Neural progenitor cell (in vitro differentiated cells): ENCODE measurements around the gene ANKMY1. TPM values are rescaled to one million over a fixed set of nuclear protein-coding genes. Genes with fewer than 3 reads are reported as not detected.

Source experiments
- DNase-seq: peaks from one replicate; pipeline ENCODE4 v3.0.0-alpha.2; 2016; ENCODE audit warnings: low spot score
- H2AFZ ChIP-seq: fragments of 200-600 bp; sonication (generic); replicated peaks from 2 replicates; pipeline ENCODE4 v1.6.1; 2016; ENCODE audit warnings: antibody characterized with exemption
- H3F3A ChIP-seq: fragments of 200-600 bp; sonication (generic); 2 replicates; pipeline ENCODE4 v1.6.1; 2016; ENCODE audit warnings: antibody characterized with exemption, low read depth
- H3K27ac ChIP-seq: fragments of 200-600 bp; sonication (generic); 2 replicates; pipeline ENCODE4 v1.5.1; 2016; ENCODE audit warnings: mild to moderate bottlenecking
- H3K27me3 ChIP-seq: fragments of 200-600 bp; sonication (generic); 2 replicates; pipeline ENCODE4 v1.6.1; 2016; ENCODE audit warnings: mild to moderate bottlenecking, moderate library complexity
- H3K36me3 ChIP-seq: fragments of 200-600 bp; sonication (generic); 2 replicates; pipeline ENCODE4 v1.5.1; 2016
- H3K4me1 ChIP-seq: fragments of 200-600 bp; sonication (generic); 2 replicates; pipeline ENCODE4 v1.6.1; 2016; ENCODE audit warnings: mixed run types
- H3K4me2 ChIP-seq: fragments of 200-600 bp; sonication (generic); 2 replicates; pipeline ENCODE4 v1.6.1; 2016
- H3K4me3 ChIP-seq: fragments of 200-600 bp; sonication (generic); 2 replicates; pipeline ENCODE4 v1.5.1; 2016
- H3K79me2 ChIP-seq: fragments of 200-600 bp; sonication (generic); 2 replicates; pipeline ENCODE4 v1.6.1; 2016; ENCODE audit warnings: low read depth
- H3K9ac ChIP-seq: fragments of 200-600 bp; sonication (generic); 2 replicates; pipeline ENCODE4 v1.6.1; 2016
- H3K9me3 ChIP-seq: fragments of 200-600 bp; sonication (generic); 2 replicates; pipeline ENCODE4 v1.5.1; 2016; ENCODE audit warnings: low read depth
- H4K20me1 ChIP-seq: fragments of 200-600 bp; sonication (generic); 2 replicates; pipeline ENCODE4 v1.6.1; 2016; ENCODE audit warnings: low read depth
- H3K27ac Mint-ChIP-seq: 3 replicates; pipeline ENCODE4 v1.8.0; 2021; ENCODE audit warnings: mixed read lengths
- H3K27me3 Mint-ChIP-seq: 2 replicates; pipeline ENCODE4 v1.8.0; 2022; ENCODE audit warnings: low read depth, mild to moderate bottlenecking, inconsistent platforms, moderate library complexity, mixed read lengths; ENCODE audit not compliant: insufficient read depth
- H3K36me3 Mint-ChIP-seq: 3 replicates; pipeline ENCODE4 v1.8.0; 2021; ENCODE audit warnings: mixed read lengths
- H3K4me1 Mint-ChIP-seq: 3 replicates; pipeline ENCODE4 v1.8.0; 2021; ENCODE audit warnings: mixed read lengths
- H3K4me3 Mint-ChIP-seq: 3 replicates; pipeline ENCODE4 v1.8.0; 2021; ENCODE audit warnings: mild to moderate bottlenecking, moderate library complexity, mixed read lengths
- H3K9me3 Mint-ChIP-seq: 3 replicates; pipeline ENCODE4 v1.8.0; 2020; ENCODE audit warnings: mixed read lengths
- EZH2 ChIP-seq: fragments of 200-600 bp; sonication (generic); IDR thresholded peaks from 2 replicates; pipeline ENCODE4 v1.6.1; 2017; ENCODE audit warnings: antibody characterized with exemption, mild to moderate bottlenecking, moderate library complexity
- EZH2phosphoT487 ChIP-seq: fragments of 200-600 bp; sonication (generic); IDR thresholded peaks from 2 replicates; pipeline ENCODE4 v1.6.1; 2017; ENCODE audit warnings: antibody characterized with exemption
- total RNA-seq: library from RNA; depleted of rRNA; stranded (reverse); fragments of >200 nt; gene quantifications from 2 replicates; pipeline ENCODE4 v1.2.3, GENCODE V29; 2015; ENCODE audit warnings: low replicate concordance
- TF ChIP-seq, protein P1 (sequence below): fragments of 200-600 bp; sonication (generic); IDR thresholded peaks from 2 replicates; pipeline ENCODE4 v1.5.1; 2017; ENCODE audit warnings: antibody characterized with exemption, mild to moderate bottlenecking

The ANKMY1 gene
- total RNA-seq, 1 donor from 2014 or later: 4.2 TPM

GRCh38 chr2:240502059-240502429 lies 55.7 kb downstream of the ANKMY1 start:
- Mint-ChIP-seq H3K27ac (no peak overlapping the region), H3K4me1 (no peaks in the 10 kb centered on the region), H3K4me3 (no peak overlapping the region), H3K36me3 (no peaks in the 10 kb centered on the region), H3K9me3 (no peaks in the 10 kb centered on the region), H3K27me3 (peaks cover 2% of the 10 kb centered on the region)
- no peak overlapping the region for H3K9ac ChIP-seq
- H3K27ac ChIP-seq: no peak overlapping the region
- no peaks in the 10 kb centered on the region for H3K36me3 ChIP-seq
- no peak for DNase-seq
- no peaks in the 10 kb centered on the region for H3K4me1 ChIP-seq
- H2AFZ ChIP-seq: no peak overlapping the region
- no peaks in the 10 kb centered on the region for H3K27me3 ChIP-seq
- H3K79me2 ChIP-seq: no peaks in the 10 kb centered on the region
- no peak overlapping the region for H3K4me2 ChIP-seq
- H4K20me1 ChIP-seq: no peaks in the 10 kb centered on the region
- no peaks in the 10 kb centered on the region for H3F3A ChIP-seq
- H3K9me3 ChIP-seq: no peaks in the 10 kb centered on the region
- H3K4me3 ChIP-seq: no peak overlapping the region
- no peak for TF ChIP-seq EZH2
- TF ChIP-seq EZH2phosphoT487: no peak
- TF ChIP-seq, protein P1, sequence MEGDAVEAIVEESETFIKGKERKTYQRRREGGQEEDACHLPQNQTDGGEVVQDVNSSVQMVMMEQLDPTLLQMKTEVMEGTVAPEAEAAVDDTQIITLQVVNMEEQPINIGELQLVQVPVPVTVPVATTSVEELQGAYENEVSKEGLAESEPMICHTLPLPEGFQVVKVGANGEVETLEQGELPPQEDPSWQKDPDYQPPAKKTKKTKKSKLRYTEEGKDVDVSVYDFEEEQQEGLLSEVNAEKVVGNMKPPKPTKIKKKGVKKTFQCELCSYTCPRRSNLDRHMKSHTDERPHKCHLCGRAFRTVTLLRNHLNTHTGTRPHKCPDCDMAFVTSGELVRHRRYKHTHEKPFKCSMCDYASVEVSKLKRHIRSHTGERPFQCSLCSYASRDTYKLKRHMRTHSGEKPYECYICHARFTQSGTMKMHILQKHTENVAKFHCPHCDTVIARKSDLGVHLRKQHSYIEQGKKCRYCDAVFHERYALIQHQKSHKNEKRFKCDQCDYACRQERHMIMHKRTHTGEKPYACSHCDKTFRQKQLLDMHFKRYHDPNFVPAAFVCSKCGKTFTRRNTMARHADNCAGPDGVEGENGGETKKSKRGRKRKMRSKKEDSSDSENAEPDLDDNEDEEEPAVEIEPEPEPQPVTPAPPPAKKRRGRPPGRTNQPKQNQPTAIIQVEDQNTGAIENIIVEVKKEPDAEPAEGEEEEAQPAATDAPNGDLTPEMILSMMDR: no peak

GRCh38 chr2:240501531-240501991 lies 56.2 kb downstream of the ANKMY1 start:
- Histone ChIP-seq H3K4me1 (no peaks in the 10 kb centered on the region), H3K27ac (no peak overlapping the region), H2AFZ (no peak overlapping the region), H3K4me2 (no peak overlapping the region), H3F3A (no peaks in the 10 kb centered on the region), H3K9me3 (no peaks in the 10 kb centered on the region), H3K27me3 (no peaks in the 10 kb centered on the region), H3K9ac (no peak overlapping the region), H4K20me1 (no peaks in the 10 kb centered on the region), H3K36me3 (no peaks in the 10 kb centered on the region), H3K79me2 (no peaks in the 10 kb centered on the region), H3K4me3 (no peak overlapping the region)
- H3K4me1 Mint-ChIP-seq: no peaks in the 10 kb centered on the region
- no peaks in the 10 kb centered on the region for H3K9me3 Mint-ChIP-seq
- no peak overlapping the region for H3K4me3 Mint-ChIP-seq
- DNase-seq: no peak
- no peak for TF ChIP-seq EZH2
- no peak for TF ChIP-seq EZH2phosphoT487
- TF ChIP-seq, protein P1: no peak
- no peak overlapping the region for H3K27ac Mint-ChIP-seq
- H3K36me3 Mint-ChIP-seq: no peaks in the 10 kb centered on the region
- peaks cover 2% of the 10 kb centered on the region for H3K27me3 Mint-ChIP-seq

DNA sequence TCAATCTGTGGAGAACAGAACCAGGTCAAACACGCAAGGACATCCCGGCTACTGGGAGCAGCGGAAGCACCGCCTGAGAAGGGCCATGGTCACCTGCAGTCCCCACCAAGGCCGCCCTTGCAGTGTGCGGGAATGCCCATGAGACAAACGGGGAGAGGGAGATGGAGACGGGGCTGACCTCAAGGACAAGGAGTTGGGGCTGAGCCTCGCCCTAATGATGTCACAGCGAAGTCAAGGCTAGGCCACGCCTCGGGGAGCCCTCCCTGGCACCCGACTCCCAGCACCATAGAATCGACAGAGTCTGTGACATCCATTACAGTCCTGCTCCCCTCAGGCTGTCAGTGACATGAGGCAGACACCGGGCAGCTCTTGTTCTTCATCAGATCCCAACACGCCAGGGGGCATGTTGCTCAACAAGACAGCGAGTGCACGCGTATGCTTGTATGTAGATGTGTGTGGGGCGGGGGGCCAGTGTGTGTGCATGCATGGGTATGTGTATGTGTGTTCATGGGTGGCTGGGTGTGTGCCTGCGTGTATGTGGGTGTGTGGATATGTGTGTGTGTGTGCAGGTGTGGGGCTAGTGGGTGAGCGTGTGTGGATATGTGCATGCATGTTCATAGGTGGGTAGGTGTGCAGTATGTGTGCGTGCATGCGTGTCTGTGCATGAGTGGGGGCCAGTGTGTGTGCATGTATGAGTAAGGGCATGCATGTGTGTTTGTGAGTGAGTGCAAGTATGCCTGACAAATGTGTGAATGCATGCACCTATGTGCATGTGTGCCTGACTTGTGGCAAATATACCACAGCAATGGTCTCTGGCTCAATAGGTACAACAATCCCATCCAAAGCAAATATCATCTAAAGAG lies 57.0 kb downstream of the ANKMY1 start:
- H4K20me1 ChIP-seq: no peaks in the 10 kb centered on the region
- H3K79me2 ChIP-seq: no peaks in the 10 kb centered on the region
- no peaks in the 10 kb centered on the region for H3K4me1 ChIP-seq
- no peaks in the 10 kb centered on the region for H3K27me3 ChIP-seq
- no peak overlapping the region for H3K9ac ChIP-seq
- H3K4me2 ChIP-seq: no peak overlapping the region
- no peaks in the 10 kb centered on the region for H3K9me3 Mint-ChIP-seq
- peaks cover 3% of the 10 kb centered on the region for H3K36me3 Mint-ChIP-seq
- no peak overlapping the region for H3K4me3 Mint-ChIP-seq
- no peak for DNase-seq
- H2AFZ ChIP-seq: no peak overlapping the region
- peaks cover 2% of the 10 kb centered on the region for H3K27me3 Mint-ChIP-seq
- H3K36me3 ChIP-seq: no peaks in the 10 kb centered on the region
- no peak overlapping the region for H3K27ac ChIP-seq
- no peaks in the 10 kb centered on the region for H3K4me1 Mint-ChIP-seq
- H3K4me3 ChIP-seq: no peak overlapping the region
- no peaks in the 10 kb centered on the region for H3K9me3 ChIP-seq
- H3F3A ChIP-seq: no peaks in the 10 kb centered on the region
- H3K27ac Mint-ChIP-seq: no peak overlapping the region
- TF ChIP-seq EZH2 (no peak), EZH2phosphoT487 (no peak)
- TF ChIP-seq, protein P1: no peak
